Endothelial cell of umbilical vein (primary cell): ENCODE measurements around the gene ASB7. TPM values are rescaled to one million over a fixed set of nuclear protein-coding genes. Genes with fewer than 3 reads are reported as not detected.

Source experiments
- BruUV-seq: library from RNA; stranded (reverse); fragments of 400-500 nt; replicated peaks from 2 replicates; lab custom pipeline; 2021; lab: Mats Ljungman, UMichigan
- CTCF ChIA-PET: fragments of 300-600, 350-600 bp; sonication (Branson Sonifier 250); formaldehyde crosslinking; loops from one replicate; lab custom pipeline; 2021; ENCODE audit warnings: antibody characterized with exemption, inconsistent platforms; lab: Charles Lee
- POLR2A ChIA-PET: fragments of 300-600, 350-600 bp; sonication (Branson Sonifier 250); formaldehyde crosslinking; loops from one replicate; lab custom pipeline; 2021; ENCODE audit warnings: antibody characterized with exemption, inconsistent platforms; lab: Charles Lee
- DNase-seq: peaks from one replicate; pipeline ENCODE4 v3.0.0-alpha.2; 2011; ENCODE audit warnings: low read depth, low spot score
- FAIRE-seq: peaks from 2 replicates; lab custom pipeline; 2011; peaks lifted over from hg19 to GRCh38; lab: Jason Lieb, UNC
- H2AFZ ChIP-seq: 2 replicates; pipeline ENCODE4 v1.6.0; 2012; ENCODE audit warnings: low read depth, low read length, control low read depth, inconsistent platforms
- H3K27ac ChIP-seq: 2 replicates; pipeline ENCODE4 v1.5.1; 2011; ENCODE audit warnings: low read depth, mild to moderate bottlenecking, control low read depth, low read length, moderate library complexity; ENCODE audit not compliant: insufficient read depth
- H3K27me3 ChIP-seq, 2 experiments: 2 replicates each; pipeline versions ENCODE4 v1.6.0 to v1.6.1; 2011; ENCODE audit warnings: low read length in 2 of 2, mixed read lengths in 1 of 2; ENCODE audit not compliant: control insufficient read depth in 2 of 2, insufficient read depth in 2 of 2
- H3K36me3 ChIP-seq, 2 experiments: 2 replicates in 1 of 2; 3 replicates in 1 of 2; pipeline ENCODE4 v1.5.1; 2011; ENCODE audit warnings: low read length in 2 of 2, mild to moderate bottlenecking in 1 of 2, moderate library complexity in 1 of 2; ENCODE audit not compliant: control insufficient read depth in 2 of 2, insufficient read depth in 2 of 2; ENCODE audit errors: extremely low read depth in 1 of 2
- H3K4me1 ChIP-seq: 3 replicates; pipeline ENCODE4 v1.5.1; 2011; ENCODE audit warnings: mild to moderate bottlenecking, low read length; ENCODE audit not compliant: control insufficient read depth, insufficient read depth; ENCODE audit errors: extremely low read depth
- H3K4me2 ChIP-seq: 2 replicates; pipeline ENCODE4 v1.6.1; 2011; ENCODE audit warnings: low read length, control low read depth, mixed read lengths; ENCODE audit not compliant: insufficient read depth
- H3K4me3 ChIP-seq, 3 experiments: fragments of 200-600 bp in 1 of 3; sonication (generic), shearing (Covaris generic) in 1 of 3; replicated peaks in 1 of 3; 2 replicates each; pipeline ENCODE4 v1.5.1; 2011 to 2016; ENCODE audit warnings: control low read depth in 3 of 3, low read length in 3 of 3, mild to moderate bottlenecking in 2 of 3, inconsistent platforms in 1 of 3, low read depth in 1 of 3, moderate library complexity in 1 of 3; ENCODE audit not compliant: insufficient read depth in 1 of 3
- H3K79me2 ChIP-seq: 2 replicates; pipeline ENCODE4 v1.6.0; 2012; ENCODE audit warnings: low read length, inconsistent platforms; ENCODE audit not compliant: control insufficient read depth, insufficient read depth
- H3K9ac ChIP-seq: replicated peaks from 2 replicates; pipeline ENCODE3; 2011; ENCODE audit warnings: low read length, control low read depth; ENCODE audit not compliant: insufficient read depth; ENCODE audit errors: extremely low read depth
- H3K9me1 ChIP-seq: replicated peaks from 3 replicates; pipeline ENCODE4 v1.6.0; 2011; ENCODE audit warnings: mild to moderate bottlenecking, low read length; ENCODE audit not compliant: control insufficient read depth, insufficient read depth; ENCODE audit errors: extremely low read depth
- H3K9me3 ChIP-seq: replicated peaks from 2 replicates; pipeline ENCODE4 v1.5.1; 2012; ENCODE audit warnings: low read length, inconsistent platforms; ENCODE audit not compliant: control insufficient read depth, insufficient read depth
- H4K20me1 ChIP-seq: replicated peaks from 2 replicates; pipeline ENCODE3; 2011; ENCODE audit warnings: mild to moderate bottlenecking, low read length; ENCODE audit not compliant: control insufficient read depth, insufficient read depth; ENCODE audit errors: extremely low read depth
- CTCF ChIP-seq, 2 donors: IDR thresholded peaks; 1 replicate in 1 of 2; 2 replicates in 1 of 2; pipeline ENCODE4 v1.5.1; 2011; ENCODE audit warnings: low read length in 2 of 2, mild to moderate bottlenecking in 2 of 2, moderate library complexity in 2 of 2, control low read depth in 1 of 2, inconsistent platforms in 1 of 2, low read depth in 1 of 2; ENCODE audit not compliant: insufficient read depth in 1 of 2; ENCODE audit errors: extremely low read depth in 1 of 2
- EZH2 ChIP-seq: IDR thresholded peaks from 2 replicates; pipeline ENCODE4 v1.6.1; 2012; ENCODE audit warnings: borderline replicate concordance, low read depth, mild to moderate bottlenecking, moderate library complexity, low read length, inconsistent platforms; ENCODE audit not compliant: severe bottlenecking
- FOS ChIP-seq: IDR thresholded peaks from 2 replicates; pipeline ENCODE4 v1.6.1; 2011; ENCODE audit warnings: mild to moderate bottlenecking, low read length, moderate library complexity, borderline replicate concordance; ENCODE audit not compliant: insufficient read depth
- GATA2 ChIP-seq: IDR thresholded peaks from 2 replicates; pipeline ENCODE4 v1.7.0; 2011; ENCODE audit warnings: low read depth, mild to moderate bottlenecking, moderate library complexity, mixed read lengths, low read length; ENCODE audit not compliant: insufficient read length, insufficient read depth
- JUN ChIP-seq: IDR thresholded peaks from 2 replicates; pipeline ENCODE4 v1.6.1; 2011; ENCODE audit warnings: borderline replicate concordance, low read depth; ENCODE audit not compliant: insufficient read length, insufficient read depth
- MAX ChIP-seq: IDR thresholded peaks from 2 replicates; pipeline ENCODE4 v1.6.1; 2011; ENCODE audit not compliant: insufficient read depth, insufficient read length
- MYC ChIP-seq: IDR thresholded peaks from one replicate; pipeline ENCODE4 v1.6.1; 2011; ENCODE audit warnings: mild to moderate bottlenecking, low read depth, low read length
- POLR2A ChIP-seq: IDR thresholded peaks from 2 replicates; pipeline ENCODE4 v1.6.1; 2012; ENCODE audit warnings: low read depth, mild to moderate bottlenecking, control low read depth, low read length
- POLR2AphosphoS5 ChIP-seq: IDR thresholded peaks from 2 replicates; pipeline ENCODE4 v1.6.1; 2012; ENCODE audit warnings: low read depth, mild to moderate bottlenecking, control low read depth, low read length, moderate library complexity; ENCODE audit not compliant: insufficient read depth
- dilution Hi-C: fragments of 300-500 bp; cut with MboI; formaldehyde crosslinking; loops from one replicate; pipeline ENCODE4 v1.15.0; 2019; ENCODE audit warnings: low sequenced_read_pairs; ENCODE audit not compliant: extremely low pct_ligation_motif_present
- intact Hi-C: fragments of 100-400 bp; cut with micrococcal nuclease; formaldehyde crosslinking; loops from one replicate; pipeline ENCODE4 v1.10.0; 2022
- polyA plus RNA-seq, 4 experiments: library from polyadenylated mRNA; depleted of rRNA in 3 of 4; stranded (reverse) in 3 of 4; unstranded in 1 of 4; fragments of >200 nt; gene quantifications; 2 replicates each; pipeline versions ENCODE4 v1.2.1 to v1.2.3, GENCODE V29; 2011 to 2012; ENCODE audit warnings: missing spikeins in 1 of 4
- total RNA-seq: library from RNA; stranded (reverse); gene quantifications from 2 replicates; pipeline ENCODE4 v1.2.3, GENCODE V29; 2021

The ASB7 gene
- total and polyA plus RNA-seq, 2 donors (not counting 3 experiments of a cell fraction or from before 2014, with no cell fraction given), result 6.8 to 13.3 TPM

- BruUV-seq, result no TSS peak
- intact Hi-C loops (no loop called here), dilution Hi-C loops (no loop called here)
- H3K9me3 ChIP-seq, result no peaks in the 10 kb centered on the region
- no peak overlapping the region for H2AFZ ChIP-seq
- no peak overlapping the region for H3K9ac ChIP-seq
- CTCF ChIA-PET, result no interaction called here
- no peak overlapping the region for H3K4me2 ChIP-seq
- TF ChIP-seq CTCF (IDR thresholded peaks at IDR 0.05; ENCODE audit: extremely low read depth in 1 of 2, insufficient read depth in 1 of 2, low read depth in 1 of 2, low read length in 2 of 2) (no peak), MAX (no peak), FOS (no peak), JUN (no peak), POLR2A (no peak), MYC (no peak), POLR2AphosphoS5 (no peak), EZH2 (no peak), GATA2 (no peak)
- H3K27me3 ChIP-seq, result no peaks in the 10 kb centered on the region
- H3K36me3 ChIP-seq, result peaks cover 2 to 13% of the 10 kb centered on the region in 2 experiments
- H3K4me3 ChIP-seq, result no peak overlapping the region
- POLR2A ChIA-PET, result no interaction called here
- no peaks in the 10 kb centered on the region for H3K4me1 ChIP-seq
- no peaks in the 10 kb centered on the region for H4K20me1 ChIP-seq
- no peak for DNase-seq
- no peak overlapping the region for H3K27ac ChIP-seq
- H3K9me1 ChIP-seq, result no peaks in the 10 kb centered on the region
- FAIRE-seq, result no peak
- peaks cover 13% of the 10 kb centered on the region for H3K79me2 ChIP-seq
Measured at GRCh38 chr15:100633763-100634075, 31.3 kb downstream of the ASB7 start.
